HG03280 (cell line): ENCODE measurements around the gene CT45A2.
"Not testable (repeated sequence)": the region's sequence is repeated elsewhere in the genome, so short reads cannot be mapped to it uniquely, and the experiment has no call there.

Experiments used
- ATAC-seq: cut with Tn5 transposase; IDR thresholded peaks from one replicate; pipeline ENCODE4 v1.9.1; 2021; ENCODE audit warnings: mild to moderate bottlenecking, moderate library complexity; ENCODE audit not compliant: unreplicated experiment

The CT45A2 gene, protein sequence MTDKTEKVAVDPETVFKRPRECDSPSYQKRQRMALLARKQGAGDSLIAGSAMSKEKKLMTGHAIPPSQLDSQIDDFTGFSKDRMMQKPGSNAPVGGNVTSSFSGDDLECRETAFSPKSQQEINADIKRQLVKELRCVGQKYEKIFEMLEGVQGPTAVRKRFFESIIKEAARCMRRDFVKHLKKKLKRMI

DNA sequence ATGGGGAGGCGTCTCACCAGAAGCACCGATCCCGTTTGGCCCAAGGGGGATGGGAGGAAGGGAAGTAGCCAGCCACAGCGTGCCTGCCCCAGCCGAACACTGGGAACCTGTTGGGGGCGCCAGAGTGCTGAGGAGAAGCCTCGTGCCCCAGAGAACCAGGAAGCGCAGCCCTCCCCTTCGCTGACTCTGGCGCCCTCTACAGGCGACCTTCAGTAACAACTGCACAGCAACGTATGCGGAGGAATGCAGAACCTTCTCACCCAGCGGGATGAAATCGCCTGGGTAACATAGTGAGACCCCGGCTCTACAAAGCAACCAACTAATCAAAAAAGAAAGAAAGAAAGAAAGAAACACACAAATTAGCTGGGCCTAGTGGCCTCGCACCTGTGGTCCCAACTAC lies at the start of gene CT45A2:
CT45A2 (minus strand) TSS at position 101 of the 400 bp plus-strand sequence. CDS start 3,747 bp downstream, outside the sequence.
- ATAC-seq = not testable (repeated sequence)

DNA sequence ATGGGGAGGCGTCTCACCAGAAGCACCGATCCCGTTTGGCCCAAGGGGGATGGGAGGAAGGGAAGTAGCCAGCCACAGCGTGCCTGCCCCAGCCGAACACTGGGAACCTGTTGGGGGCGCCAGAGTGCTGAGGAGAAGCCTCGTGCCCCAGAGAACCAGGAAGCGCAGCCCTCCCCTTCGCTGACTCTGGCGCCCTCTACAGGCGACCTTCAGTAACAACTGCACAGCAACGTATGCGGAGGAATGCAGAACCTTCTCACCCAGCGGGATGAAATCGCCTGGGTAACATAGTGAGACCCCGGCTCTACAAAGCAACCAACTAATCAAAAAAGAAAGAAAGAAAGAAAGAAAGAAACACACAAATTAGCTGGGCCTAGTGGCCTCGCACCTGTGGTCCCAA lies 34.6 kb upstream of the CT45A2 start, which contains the start of gene CT45A8:
CT45A8 (minus strand) TSS at position 101 of the 400 bp plus-strand sequence. CDS start 3,755 bp downstream, outside the sequence.
- ATAC-seq = not testable (repeated sequence)

DNA sequence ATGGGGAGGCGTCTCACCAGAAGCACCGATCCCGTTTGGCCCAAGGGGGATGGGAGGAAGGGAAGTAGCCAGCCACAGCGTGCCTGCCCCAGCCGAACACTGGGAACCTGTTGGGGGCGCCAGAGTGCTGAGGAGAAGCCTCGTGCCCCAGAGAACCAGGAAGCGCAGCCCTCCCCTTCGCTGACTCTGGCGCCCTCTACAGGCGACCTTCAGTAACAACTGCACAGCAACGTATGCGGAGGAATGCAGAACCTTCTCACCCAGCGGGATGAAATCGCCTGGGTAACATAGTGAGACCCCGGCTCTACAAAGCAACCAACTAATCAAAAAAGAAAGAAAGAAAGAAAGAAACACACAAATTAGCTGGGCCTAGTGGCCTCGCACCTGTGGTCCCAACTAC lies 17.4 kb upstream of the CT45A2 start, which contains the start of gene CT45A7:
CT45A7 (minus strand) TSS at position 101 of the 400 bp plus-strand sequence. CDS start 3,747 bp downstream, outside the sequence.
- ATAC-seq = not testable (repeated sequence)

DNA sequence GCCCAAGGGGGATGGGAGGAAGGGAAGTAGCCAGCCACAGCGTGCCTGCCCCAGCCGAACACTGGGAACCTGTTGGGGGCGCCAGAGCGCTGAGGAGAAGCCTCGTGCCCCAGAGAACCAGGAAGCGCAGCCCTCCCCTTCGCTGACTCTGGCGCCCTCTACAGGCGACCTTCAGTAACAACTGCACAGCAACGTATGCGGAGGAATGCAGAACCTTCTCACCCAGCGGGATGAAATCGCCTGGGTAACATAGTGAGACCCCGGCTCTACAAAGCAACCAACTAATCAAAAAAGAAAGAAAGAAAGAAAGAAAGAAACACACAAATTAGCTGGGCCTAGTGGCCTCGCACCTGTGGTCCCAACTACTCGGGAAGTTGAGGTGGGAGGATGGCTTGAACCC lies 17.1 kb downstream of the CT45A2 start, which contains the start of gene CT45A6:
CT45A6 (minus strand) TSS at position 101 of the 400 bp plus-strand sequence. CDS start 3,794 bp downstream, outside the sequence.
- not testable (repeated sequence) for ATAC-seq

DNA sequence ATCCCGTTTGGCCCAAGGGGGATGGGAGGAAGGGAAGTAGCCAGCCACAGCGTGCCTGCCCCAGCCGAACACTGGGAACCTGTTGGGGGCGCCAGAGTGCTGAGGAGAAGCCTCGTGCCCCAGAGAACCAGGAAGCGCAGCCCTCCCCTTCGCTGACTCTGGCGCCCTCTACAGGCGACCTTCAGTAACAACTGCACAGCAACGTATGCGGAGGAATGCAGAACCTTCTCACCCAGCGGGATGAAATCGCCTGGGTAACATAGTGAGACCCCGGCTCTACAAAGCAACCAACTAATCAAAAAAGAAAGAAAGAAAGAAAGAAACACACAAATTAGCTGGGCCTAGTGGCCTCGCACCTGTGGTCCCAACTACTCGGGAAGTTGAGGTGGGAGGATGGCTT lies 34.4 kb downstream of the CT45A2 start, which contains the start of gene CT45A5:
CT45A5 (minus strand) TSS at position 101 of the 400 bp plus-strand sequence. CDS start 3,774 bp downstream, outside the sequence.
- not testable (repeated sequence) for ATAC-seq

DNA sequence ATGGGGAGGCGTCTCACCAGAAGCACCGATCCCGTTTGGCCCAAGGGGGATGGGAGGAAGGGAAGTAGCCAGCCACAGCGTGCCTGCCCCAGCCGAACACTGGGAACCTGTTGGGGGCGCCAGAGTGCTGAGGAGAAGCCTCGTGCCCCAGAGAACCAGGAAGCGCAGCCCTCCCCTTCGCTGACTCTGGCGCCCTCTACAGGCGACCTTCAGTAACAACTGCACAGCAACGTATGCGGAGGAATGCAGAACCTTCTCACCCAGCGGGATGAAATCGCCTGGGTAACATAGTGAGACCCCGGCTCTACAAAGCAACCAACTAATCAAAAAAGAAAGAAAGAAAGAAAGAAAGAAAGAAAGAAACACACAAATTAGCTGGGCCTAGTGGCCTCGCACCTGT lies 51.7 kb downstream of the CT45A2 start, which contains the start of gene CT45A3:
CT45A3 (minus strand) TSS at position 101 of the 400 bp plus-strand sequence. CDS start 3,747 bp downstream, outside the sequence.
- not testable (repeated sequence) for ATAC-seq
